Liver (tissue), 9 donors: Measurements from ENCODE around the gene REM1. TPM values are rescaled to one million over a fixed set of nuclear protein-coding genes. Genes with fewer than 3 reads are reported as not detected.

ENCODE experiments used
- DNase-seq: peaks from one replicate; pipeline ENCODE4 v3.0.0-alpha.2; 2017; ENCODE audit warnings: low spot score
- H3K27ac ChIP-seq, 2 donors: one replicate each; pipeline ENCODE4 v1.7.0; 2013; ENCODE audit warnings: inconsistent platforms in 2 of 2, low read length in 2 of 2, control low read depth in 1 of 2, low read depth in 1 of 2, mild to moderate bottlenecking in 1 of 2
- H3K27me3 ChIP-seq, 4 donors: one replicate each; pipeline versions ENCODE4 v1.6.1 to v1.7.0; 2013; ENCODE audit warnings: low read length in 3 of 4, inconsistent platforms in 1 of 4, mild to moderate bottlenecking in 1 of 4, moderate library complexity in 1 of 4; ENCODE audit not compliant: control insufficient read depth in 4 of 4, insufficient read depth in 4 of 4
- H3K36me3 ChIP-seq, 4 donors: one replicate each; pipeline versions ENCODE4 v1.6.1 to v1.7.0; 2013; ENCODE audit warnings: low read length in 3 of 4, mild to moderate bottlenecking in 3 of 4, low read depth in 1 of 4, moderate library complexity in 1 of 4; ENCODE audit not compliant: control insufficient read depth in 4 of 4, insufficient read depth in 3 of 4
- H3K4me1 ChIP-seq, 4 donors: one replicate each; pipeline versions ENCODE4 v1.6.1 to v1.7.0; 2013; ENCODE audit warnings: low read length in 3 of 4, mild to moderate bottlenecking in 3 of 4, moderate library complexity in 1 of 4; ENCODE audit not compliant: control insufficient read depth in 4 of 4, insufficient read depth in 4 of 4
- H3K4me3 ChIP-seq, 3 donors: one replicate each; pipeline versions ENCODE4 v1.6.1 to v1.7.0; 2013; ENCODE audit warnings: low read length in 3 of 3, control low read depth in 1 of 3, low read depth in 1 of 3, mild to moderate bottlenecking in 1 of 3
- H3K9ac ChIP-seq, 2 donors: one replicate each; pipeline ENCODE4 v1.7.0; 2013; ENCODE audit warnings: low read length in 2 of 2, mild to moderate bottlenecking in 2 of 2, moderate library complexity in 2 of 2, control low read depth in 1 of 2, low read depth in 1 of 2
- H3K9me3 ChIP-seq, 4 donors: one replicate each; pipeline versions ENCODE4 v1.6.1 to v1.7.0; 2013; ENCODE audit warnings: low read length in 3 of 4; ENCODE audit not compliant: control insufficient read depth in 4 of 4
- EGR1 ChIP-seq, 2 donors: IDR thresholded peaks; 2 replicates each; pipeline ENCODE4 v1.6.1; 2016 to 2018; ENCODE audit warnings: antibody characterized with exemption in 2 of 2, low read depth in 2 of 2
- FOXA1 ChIP-seq: IDR thresholded peaks from 2 replicates; pipeline ENCODE4 v1.6.1; 2016; ENCODE audit warnings: antibody characterized with exemption
- FOXA2 ChIP-seq: IDR thresholded peaks from 2 replicates; pipeline ENCODE4 v1.6.1; 2016; ENCODE audit warnings: antibody characterized with exemption
- GABPA ChIP-seq, 2 donors: IDR thresholded peaks in 1 of 2; conservative IDR thresholded peaks in 1 of 2; 2 replicates each; pipeline ENCODE4 v1.6.1; 2016; ENCODE audit warnings: antibody characterized with exemption in 2 of 2, mild to moderate bottlenecking in 1 of 2, moderate library complexity in 1 of 2
- HNF4A ChIP-seq, 2 donors: conservative IDR thresholded peaks; 2 replicates each; pipeline ENCODE4 v1.6.1; 2016; ENCODE audit warnings: antibody characterized with exemption in 2 of 2, mild to moderate bottlenecking in 2 of 2
- HNF4G ChIP-seq: IDR thresholded peaks from 2 replicates; pipeline ENCODE4 v1.6.1; 2016; ENCODE audit warnings: antibody characterized with exemption
- JUND ChIP-seq, 2 donors: IDR thresholded peaks; 2 replicates each; pipeline ENCODE4 v1.6.1; 2016; ENCODE audit warnings: antibody characterized with exemption in 2 of 2
- RAD21 ChIP-seq, 2 donors: IDR thresholded peaks; 2 replicates each; pipeline ENCODE4 v1.6.1; 2016; ENCODE audit warnings: antibody characterized with exemption in 2 of 2, mild to moderate bottlenecking in 2 of 2
- REST ChIP-seq: IDR thresholded peaks from 2 replicates; pipeline ENCODE4 v1.6.1; 2016; ENCODE audit warnings: antibody characterized with exemption, mild to moderate bottlenecking
- SP1 ChIP-seq: IDR thresholded peaks from 2 replicates; pipeline ENCODE4 v1.6.1; 2018; ENCODE audit warnings: antibody characterized with exemption, mild to moderate bottlenecking
- TAF1 ChIP-seq: conservative IDR thresholded peaks from 2 replicates; pipeline ENCODE4 v1.6.1; 2016; ENCODE audit warnings: antibody characterized with exemption, mild to moderate bottlenecking
- WGBS: extraction: QIAGEN DNeasy Blood & Tissue Kit; methylation state at CpG from one replicate; pipeline ENCODE4 v1.1.7; 2013; 5-methylcytosine and 5-hydroxymethylcytosine counted together
- polyA plus RNA-seq, 2 donors: library from polyadenylated mRNA; stranded (reverse) in 1 of 2; unstranded in 1 of 2; fragments of 200-250 nt in 1 of 2; fragments of >200 nt in 1 of 2; fragmentation: Nextera tagmentation in 1 of 2; extraction: Ambion mirVana in 1 of 2; gene quantifications; one replicate each; pipeline versions ENCODE4 v1.2.1 to v1.2.3, GENCODE V29; 2013 to 2015
- total RNA-seq, 2 donors: library from RNA; depleted of rRNA; stranded (reverse); fragments of >200 nt; gene quantifications; one replicate each; pipeline ENCODE4 v1.2.3, GENCODE V29; 2014
- TF ChIP-seq, protein P1 (sequence below): fragments of 150-350 bp; IDR thresholded peaks from 2 replicates; pipeline ENCODE4 v1.5.1; 2017; ENCODE audit warnings: improper control_type of control experiment, low read depth, low read length; ENCODE audit not compliant: missing input control
- TF ChIP-seq, protein P2 (sequence below): IDR thresholded peaks from 2 replicates; pipeline ENCODE4 v1.6.1; 2016; ENCODE audit warnings: antibody characterized with exemption
- donor health status: healthy.
- donor health status: healthy.
- donor health status: healthy.
- donor health status: healthy.
- donor health status: healthy.

REM1 gene
- total and polyA plus RNA-seq, 4 donors, result 0.17 to 0.46 (median 0.21) TPM

GRCh38 chr20:31497838-31498540 lies 22.9 kb downstream of the REM1 start:
- Histone ChIP-seq H3K9me3 (no peaks in the 10 kb centered on the region), H3K4me3 (no peak overlapping the region), H3K9ac (no peak overlapping the region), H3K27ac (no peak overlapping the region), H3K36me3 (no peaks in the 10 kb centered on the region), H3K4me1 (peaks cover 0 to 2% (median 0%) of the 10 kb centered on the region in 4 donors), H3K27me3 (peaks cover 0 to 4% (median 0%) of the 10 kb centered on the region in 4 donors)
- WGBS, result 41% methylated on average over 6 of the region's 6 CpGs
- TF ChIP-seq, protein P1, sequence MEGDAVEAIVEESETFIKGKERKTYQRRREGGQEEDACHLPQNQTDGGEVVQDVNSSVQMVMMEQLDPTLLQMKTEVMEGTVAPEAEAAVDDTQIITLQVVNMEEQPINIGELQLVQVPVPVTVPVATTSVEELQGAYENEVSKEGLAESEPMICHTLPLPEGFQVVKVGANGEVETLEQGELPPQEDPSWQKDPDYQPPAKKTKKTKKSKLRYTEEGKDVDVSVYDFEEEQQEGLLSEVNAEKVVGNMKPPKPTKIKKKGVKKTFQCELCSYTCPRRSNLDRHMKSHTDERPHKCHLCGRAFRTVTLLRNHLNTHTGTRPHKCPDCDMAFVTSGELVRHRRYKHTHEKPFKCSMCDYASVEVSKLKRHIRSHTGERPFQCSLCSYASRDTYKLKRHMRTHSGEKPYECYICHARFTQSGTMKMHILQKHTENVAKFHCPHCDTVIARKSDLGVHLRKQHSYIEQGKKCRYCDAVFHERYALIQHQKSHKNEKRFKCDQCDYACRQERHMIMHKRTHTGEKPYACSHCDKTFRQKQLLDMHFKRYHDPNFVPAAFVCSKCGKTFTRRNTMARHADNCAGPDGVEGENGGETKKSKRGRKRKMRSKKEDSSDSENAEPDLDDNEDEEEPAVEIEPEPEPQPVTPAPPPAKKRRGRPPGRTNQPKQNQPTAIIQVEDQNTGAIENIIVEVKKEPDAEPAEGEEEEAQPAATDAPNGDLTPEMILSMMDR, result no peak
- TF ChIP-seq SP1, result no peak
- TF ChIP-seq, protein P2, sequence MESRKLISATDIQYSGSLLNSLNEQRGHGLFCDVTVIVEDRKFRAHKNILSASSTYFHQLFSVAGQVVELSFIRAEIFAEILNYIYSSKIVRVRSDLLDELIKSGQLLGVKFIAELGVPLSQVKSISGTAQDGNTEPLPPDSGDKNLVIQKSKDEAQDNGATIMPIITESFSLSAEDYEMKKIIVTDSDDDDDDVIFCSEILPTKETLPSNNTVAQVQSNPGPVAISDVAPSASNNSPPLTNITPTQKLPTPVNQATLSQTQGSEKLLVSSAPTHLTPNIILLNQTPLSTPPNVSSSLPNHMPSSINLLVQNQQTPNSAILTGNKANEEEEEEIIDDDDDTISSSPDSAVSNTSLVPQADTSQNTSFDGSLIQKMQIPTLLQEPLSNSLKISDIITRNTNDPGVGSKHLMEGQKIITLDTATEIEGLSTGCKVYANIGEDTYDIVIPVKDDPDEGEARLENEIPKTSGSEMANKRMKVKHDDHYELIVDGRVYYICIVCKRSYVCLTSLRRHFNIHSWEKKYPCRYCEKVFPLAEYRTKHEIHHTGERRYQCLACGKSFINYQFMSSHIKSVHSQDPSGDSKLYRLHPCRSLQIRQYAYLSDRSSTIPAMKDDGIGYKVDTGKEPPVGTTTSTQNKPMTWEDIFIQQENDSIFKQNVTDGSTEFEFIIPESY, result no peak
- no peak for TF ChIP-seq GABPA (IDR thresholded peaks at IDR 0.05 in 1 of 2, conservative IDR thresholded peaks at IDR 0.05 in 1 of 2)
- TF ChIP-seq FOXA1, result no peak
- no peak for TF ChIP-seq FOXA2
- no peak for TF ChIP-seq EGR1 (IDR thresholded peaks at IDR 0.05; ENCODE audit: low read depth in 2 of 2)
- TF ChIP-seq RAD21 (IDR thresholded peaks at IDR 0.05), result no peak
- TF ChIP-seq HNF4G, result no peak
- no peak for TF ChIP-seq JUND (IDR thresholded peaks at IDR 0.05)
- TF ChIP-seq TAF1, result no peak
- no peak for TF ChIP-seq REST
- no peak for TF ChIP-seq HNF4A (conservative IDR thresholded peaks at IDR 0.05)
- DNase-seq, result no peak

GRCh38 chr20:31500527-31500926 lies 25.4 kb downstream of the REM1 start:
- H3K36me3 ChIP-seq, result no peaks in the 10 kb centered on the region
- H3K4me1 ChIP-seq, result peaks cover 0 to 4% (median 0%) of the 10 kb centered on the region in 4 donors
- H3K4me3 ChIP-seq, result no peak overlapping the region
- TF ChIP-seq HNF4G (no peak), EGR1 (IDR thresholded peaks at IDR 0.05; ENCODE audit: low read depth in 2 of 2) (no peak), REST (no peak)
- no peaks in the 10 kb centered on the region for H3K9me3 ChIP-seq
- peaks cover 0 to 4% (median 1%) of the 10 kb centered on the region in 4 donors for H3K27me3 ChIP-seq
- no peak overlapping the region for H3K9ac ChIP-seq
- H3K27ac ChIP-seq, result no peak overlapping the region
- 47% methylated on average over 1 of the region's 1 CpG for WGBS
- no peak for DNase-seq
